Activated CD8-positive, alpha-beta memory T cell treated with anti-CD3 and anti-CD28 coated beads for 36 hours (primary cell): ENCODE measurements around the gene CUL1. TPM values are rescaled to one million over a fixed set of nuclear protein-coding genes. Genes with fewer than 3 reads are reported as not detected.
"Not testable (repeated sequence)": the region's sequence is repeated elsewhere in the genome, so short reads cannot be mapped to it uniquely, and the experiment has no call there.

ENCODE experiments used
- CTCF ChIA-PET: fragments of 350-600 bp; sonication (Branson Sonifier 250); formaldehyde crosslinking; loops from one replicate; lab custom pipeline; 2021; ENCODE audit warnings: antibody characterized with exemption; lab: Charles Lee
- POLR2A ChIA-PET: fragments of 350-600 bp; sonication (Branson Sonifier 250); formaldehyde crosslinking; loops from one replicate; lab custom pipeline; 2021; ENCODE audit warnings: antibody characterized with exemption; lab: Charles Lee
- total RNA-seq, 2 experiments: library from RNA; stranded (reverse); gene quantifications; one replicate each; pipeline ENCODE4 v1.2.3, GENCODE V29; 2021

The CUL1 gene
- total RNA-seq, 2 experiments from 2014 or later: 81.2 to 84.0 TPM

- CTCF ChIA-PET: interaction anchor here (1.0 kb wide), 1 partner anchor 78 kb away, joined by 3 read pairs; no protein-coding TSS in a partner anchor
Measured at GRCh38 chr7:148695953-148696352, 2.8 kb upstream of the CUL1 start.

GRCh38 chr7:148696787-148697186 is 1.9 kb upstream of the CUL1 start:
- ChIA-PET POLR2A (interaction anchor here (0.5 kb wide), 1 partner anchor 136 kb away, joined by 3 read pairs; no protein-coding TSS in a partner anchor), CTCF (interaction anchor here (1.0 kb wide), 1 partner anchor 77 kb away, joined by 3 read pairs; no protein-coding TSS in a partner anchor)

More at GRCh38 chr7:148695953-148696352, 2.8 kb upstream of the CUL1 start:
- POLR2A ChIA-PET: no interaction called here

- POLR2A ChIA-PET: interaction anchor here (0.5 to 1.5 kb wide), 6 partner anchors 15 to 430 kb away, joined by 3 to 9 read pairs (median 6); no protein-coding TSS in a partner anchor
- CTCF ChIA-PET: interaction anchor here (1.3 kb wide), 1 partner anchor 113 kb away, joined by 3 read pairs; no protein-coding TSS in a partner anchor
Measured at GRCh38 chr7:148697256-148698006, 1.3 kb upstream of the CUL1 start.

GRCh38 chr7:148698007-148698396 is 701 bp upstream of the CUL1 start:
- ChIA-PET POLR2A (interaction anchor here (0.5 to 1.6 kb wide), 10 partner anchors 14 to 430 kb away, joined by 3 to 9 read pairs (median 4); no protein-coding TSS in a partner anchor), CTCF (interaction anchor here (1.3 kb wide), 1 partner anchor 114 kb away, joined by 3 read pairs; no protein-coding TSS in a partner anchor)

GRCh38 chr7:148699024-148699781 is 500 bp downstream of the CUL1 start:
- ChIA-PET CTCF (interaction anchor here (0.7 to 1.3 kb wide), 2 partner anchors 115 to 123 kb away, joined by 3 read pairs; no protein-coding TSS in a partner anchor), POLR2A (interaction anchor here (0.6 to 1.6 kb wide), 11 partner anchors 13 to 242 kb away, joined by 3 to 9 read pairs (median 3); no protein-coding TSS in a partner anchor)

- ChIA-PET CTCF (no interaction called here), POLR2A (interaction anchor here (0.7 kb wide), 1 partner anchor 13 kb away, joined by 3 read pairs; no protein-coding TSS in a partner anchor)
Measured at GRCh38 chr7:148699782-148700629, 1.3 kb downstream of the CUL1 start.

- ChIA-PET POLR2A (interaction anchor here (0.5 kb wide), 1 partner anchor 10 kb away, joined by 3 read pairs; no protein-coding TSS in a partner anchor), CTCF (no interaction called here)
Measured at GRCh38 chr7:148700661-148701064, 2.0 kb downstream of the CUL1 start.

- ChIA-PET CTCF (no interaction called here), POLR2A (interaction anchor here (0.5 kb wide), 1 partner anchor 9 kb away, joined by 3 read pairs; no protein-coding TSS in a partner anchor)
Measured at GRCh38 chr7:148701414-148701813, 2.7 kb downstream of the CUL1 start.

- ChIA-PET CTCF (interaction anchor here (0.7 to 0.8 kb wide), 2 partner anchors 18 to 126 kb away, joined by 3 read pairs; no protein-coding TSS in a partner anchor), POLR2A (interaction anchor here (1.2 kb wide), 1 partner anchor 18 kb away, joined by 4 read pairs; no protein-coding TSS in a partner anchor)
Measured at GRCh38 chr7:148702876-148703670, 4.4 kb downstream of the CUL1 start.

- POLR2A ChIA-PET: interaction anchor here (1.2 kb wide), 1 partner anchor 18 kb away, joined by 4 read pairs; no protein-coding TSS in a partner anchor
- CTCF ChIA-PET: interaction anchor here (0.7 to 1.0 kb wide), 3 partner anchors 17 to 263 kb away, joined by 3 read pairs; no protein-coding TSS in a partner anchor
Measured at GRCh38 chr7:148703671-148703962, 4.9 kb downstream of the CUL1 start.

GRCh38 chr7:148704189-148704588 is 5.5 kb downstream of the CUL1 start:
- ChIA-PET POLR2A (interaction anchor here (0.6 to 1.2 kb wide), 2 partner anchors 17 to 70 kb away, joined by 4 to 10 read pairs; no protein-coding TSS in a partner anchor), CTCF (interaction anchor here (0.7 to 1.0 kb wide), 2 partner anchors 54 to 263 kb away, joined by 3 read pairs; no protein-coding TSS in a partner anchor)

- POLR2A ChIA-PET: no interaction called here
- CTCF ChIA-PET: interaction anchor here (1.0 kb wide), 1 partner anchor 262 kb away, joined by 3 read pairs; no protein-coding TSS in a partner anchor
Measured at GRCh38 chr7:148704970-148705369, 6.3 kb downstream of the CUL1 start.

GRCh38 chr7:148706368-148706767 is 7.7 kb downstream of the CUL1 start:
- POLR2A ChIA-PET: no interaction called here

GRCh38 chr7:148708026-148708885 is 9.6 kb downstream of the CUL1 start:
- CTCF ChIA-PET: interaction anchor here (0.6 kb wide), 1 partner anchor 12 kb away, joined by 3 read pairs; no protein-coding TSS in a partner anchor
- POLR2A ChIA-PET: no interaction called here

More at GRCh38 chr7:148706368-148706767, 7.7 kb downstream of the CUL1 start:
- CTCF ChIA-PET: no interaction called here

GRCh38 chr7:148709014-148709413 is 10.3 kb downstream of the CUL1 start:
- CTCF ChIA-PET: interaction anchor here (0.6 kb wide), 1 partner anchor 12 kb away, joined by 3 read pairs; no protein-coding TSS in a partner anchor

GRCh38 chr7:148710426-148710825 is 11.7 kb downstream of the CUL1 start:
- POLR2A ChIA-PET: interaction anchor here (0.7 kb wide), 1 partner anchor 9 kb away, joined by 3 read pairs; no protein-coding TSS in a partner anchor
- CTCF ChIA-PET: not testable (repeated sequence)

More at GRCh38 chr7:148709014-148709413, 10.3 kb downstream of the CUL1 start:
- POLR2A ChIA-PET: no interaction called here
